SK-N-SH (cell line): Measurements from ENCODE around the gene ACTA1. TPM values are rescaled to one million over a fixed set of nuclear protein-coding genes. Genes with fewer than 3 reads are reported as not detected.

Experiments
- CTCF ChIA-PET: fragments of 300-600, 350-600 bp; formaldehyde crosslinking; extraction: SDS; loops from one replicate; lab custom pipeline; 2021; lab: Yijun Ruan, JAX
- POLR2A ChIA-PET: fragments of 350-600 bp; sonication (Branson Sonifier 250); formaldehyde crosslinking; extraction: SDS; loops from one replicate; lab custom pipeline; 2020; ENCODE audit warnings: antibody characterized with exemption, inconsistent platforms; lab: Yijun Ruan, JAX
- DNase-seq: peaks from one replicate; pipeline ENCODE4 v3.0.0; 2012
- H2AFZ ChIP-seq: fragments of 200-600 bp; sonication (generic); 2 replicates; pipeline ENCODE4 v1.8.1; 2016; ENCODE audit warnings: antibody characterized with exemption, mild to moderate bottlenecking, low read depth
- H3F3A ChIP-seq: fragments of 200-600 bp; sonication (generic); replicated peaks from 2 replicates; pipeline ENCODE3; 2016; ENCODE audit warnings: antibody characterized with exemption, mild to moderate bottlenecking; ENCODE audit not compliant: insufficient read depth
- H3K27ac ChIP-seq, 2 experiments: fragments of 200-500 bp in 1 of 2; fragments of 200-600 bp in 1 of 2; sonication (Bioruptor generic) in 1 of 2; sonication (generic), shearing (Covaris generic) in 1 of 2; 2 replicates each; pipeline versions ENCODE4 v1.5.1 to v1.6.1; 2014 to 2016; ENCODE audit warnings: low read depth in 2 of 2, inconsistent platforms in 1 of 2, low read length in 1 of 2, mild to moderate bottlenecking in 1 of 2, mixed read lengths in 1 of 2
- H3K27me3 ChIP-seq: fragments of 200-600 bp; sonication (generic), shearing (Covaris generic); 2 replicates; pipeline ENCODE4 v1.6.1; 2016; ENCODE audit warnings: mixed run types; ENCODE audit not compliant: insufficient read depth
- H3K36me3 ChIP-seq, 2 experiments: fragments of 200-500 bp in 1 of 2; fragments of 200-600 bp in 1 of 2; sonication (Bioruptor generic) in 1 of 2; sonication (generic) in 1 of 2; replicated peaks in 1 of 2; 2 replicates each; pipeline versions ENCODE3 to v1.5.1; 2014 to 2016; ENCODE audit warnings: low read length in 1 of 2, mild to moderate bottlenecking in 1 of 2; ENCODE audit not compliant: insufficient read depth in 2 of 2, control insufficient read depth in 1 of 2
- H3K4me1 ChIP-seq, 2 experiments: fragments of 200-500 bp in 1 of 2; fragments of 200-600 bp in 1 of 2; sonication (Bioruptor generic) in 1 of 2; sonication (generic), shearing (Covaris generic) in 1 of 2; 2 replicates each; pipeline versions ENCODE4 v1.5.1 to v1.6.1; 2014 to 2016; ENCODE audit warnings: low read depth in 1 of 2, low read length in 1 of 2, mixed run types in 1 of 2; ENCODE audit not compliant: insufficient read depth in 2 of 2, control insufficient read depth in 1 of 2
- H3K4me2 ChIP-seq: fragments of 200-600 bp; sonication (generic), shearing (Covaris generic); 2 replicates; pipeline ENCODE4 v1.6.1; 2017; ENCODE audit warnings: mixed run types
- H3K4me3 ChIP-seq, 2 experiments: fragments of 200-500 bp in 1 of 2; fragments of 200-600 bp in 1 of 2; sonication (Bioruptor generic) in 1 of 2; sonication (generic), shearing (Covaris generic) in 1 of 2; 2 replicates each; pipeline versions ENCODE4 v1.5.1 to v1.8.1; 2014 to 2016; ENCODE audit warnings: low read depth in 2 of 2, inconsistent platforms in 1 of 2, low read length in 1 of 2, mild to moderate bottlenecking in 1 of 2, mixed read lengths in 1 of 2, moderate library complexity in 1 of 2
- H3K79me2 ChIP-seq: fragments of 200-600 bp; sonication (generic); 2 replicates; pipeline ENCODE4 v1.8.1; 2017; ENCODE audit warnings: mild to moderate bottlenecking; ENCODE audit not compliant: insufficient read depth
- H3K9ac ChIP-seq: fragments of 200-600 bp; sonication (generic); 2 replicates; pipeline ENCODE4 v1.6.1; 2017; ENCODE audit warnings: mixed run types
- H3K9me2 ChIP-seq: fragments of 200-600 bp; sonication (generic); 2 replicates; pipeline ENCODE4 v1.6.1; 2017; ENCODE audit warnings: mixed run types
- H3K9me3 ChIP-seq: fragments of 200-600 bp; sonication (generic); 2 replicates; pipeline ENCODE4 v1.6.1; 2017; ENCODE audit warnings: mixed run types, mild to moderate bottlenecking, moderate library complexity
- H4K20me1 ChIP-seq: fragments of 200-600 bp; sonication (generic); 2 replicates; pipeline ENCODE4 v1.6.1; 2017; ENCODE audit warnings: mild to moderate bottlenecking, mixed run types; ENCODE audit not compliant: insufficient read depth
- EP300 ChIP-seq, 2 experiments: IDR thresholded peaks; 2 replicates each; pipeline versions ENCODE4 v1.4.0 to v1.6.1; 2012; ENCODE audit warnings: borderline replicate concordance in 1 of 2, low read depth in 1 of 2, low read length in 1 of 2
- EZH2phosphoT487 ChIP-seq: fragments of 200-600 bp; sonication (generic); IDR thresholded peaks from 2 replicates; pipeline ENCODE4 v1.6.1; 2017; ENCODE audit warnings: low read depth, mixed run types, mild to moderate bottlenecking, antibody characterized with exemption, moderate library complexity, borderline replicate concordance
- FOSL2 ChIP-seq: IDR thresholded peaks from 2 replicates; pipeline ENCODE4 v1.4.0; 2012; ENCODE audit warnings: low read depth, mild to moderate bottlenecking, moderate library complexity, borderline replicate concordance
- GABPA ChIP-seq: IDR thresholded peaks from 2 replicates; pipeline ENCODE4 v1.4.0; 2012; ENCODE audit warnings: low read depth, mild to moderate bottlenecking
- MEF2A ChIP-seq: IDR thresholded peaks from 2 replicates; pipeline ENCODE4 v1.4.0; 2012; ENCODE audit warnings: low read depth, borderline replicate concordance
- RCOR1 ChIP-seq: fragments of 150-350 bp; IDR thresholded peaks from 2 replicates; pipeline ENCODE4 v1.6.1; 2017; ENCODE audit warnings: antibody characterized with exemption, low read length
- RXRA ChIP-seq: IDR thresholded peaks from 2 replicates; pipeline ENCODE4 v1.4.0; 2012; ENCODE audit warnings: low read depth, mild to moderate bottlenecking, borderline replicate concordance
- SMC3 ChIP-seq: IDR thresholded peaks from 2 replicates; pipeline ENCODE4 v1.6.1; 2012; ENCODE audit warnings: low read depth, low read length, improper control_type of control experiment
- TEAD4 ChIP-seq: IDR thresholded peaks from 2 replicates; pipeline ENCODE4 v1.4.0; 2012; ENCODE audit warnings: mild to moderate bottlenecking, borderline replicate concordance; ENCODE audit not compliant: insufficient read depth
- WGBS: methylation state at CpG from one replicate; pipeline ENCODE4 v1.1.6; 2017; ENCODE audit warnings: low lambda C conversion rate; 5-methylcytosine and 5-hydroxymethylcytosine counted together
- polyA plus RNA-seq, 3 experiments: library from polyadenylated mRNA; depleted of rRNA; stranded (reverse); fragments of >200 nt; gene quantifications; 2 replicates each; pipeline ENCODE4 v1.2.3, GENCODE V29; 2012
- TF ChIP-seq, protein P1 (sequence below): fragments of 150-350 bp; IDR thresholded peaks from 2 replicates; pipeline ENCODE4 v1.6.1; 2017; ENCODE audit warnings: antibody characterized with exemption, low read length, low read depth, borderline replicate concordance

ACTA1 gene
- polyA plus RNA-seq, 1 of the 3 experiments (the other 2 are of a cell fraction), result 0.21 TPM

DNA sequence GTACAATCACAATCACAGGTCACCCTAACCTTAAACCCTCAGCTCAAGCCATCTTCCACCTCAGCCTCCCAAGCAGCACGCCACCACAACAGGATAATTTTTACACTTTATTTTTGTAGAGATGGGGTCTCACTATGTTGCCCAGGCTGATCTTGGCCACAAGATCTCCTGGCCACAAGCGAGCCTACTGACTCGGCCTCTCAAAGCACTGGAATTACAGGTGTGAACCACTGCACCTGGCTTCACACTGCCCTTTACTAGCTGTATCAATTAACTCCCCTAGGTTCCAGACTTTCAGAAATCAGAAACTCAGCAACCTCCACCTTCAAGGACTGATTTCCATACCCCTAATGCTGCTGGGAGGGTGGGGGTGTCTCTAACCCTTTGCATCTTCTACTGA, 37.3 kb upstream of the ACTA1 start:
- Histone ChIP-seq H3K9me2 (no peaks in the 10 kb centered on the region), H3F3A (no peaks in the 10 kb centered on the region), H3K27me3 (no peaks in the 10 kb centered on the region), H4K20me1 (no peaks in the 10 kb centered on the region), H3K9ac (no peak overlapping the region), H3K27ac (no peak overlapping the region), H2AFZ (no peak overlapping the region), H3K4me1 (no peaks in the 10 kb centered on the region), H3K9me3 (no peaks in the 10 kb centered on the region), H3K36me3 (peaks cover 33 to 55% of the 10 kb centered on the region in 2 experiments), H3K79me2 (no peaks in the 10 kb centered on the region), H3K4me3 (no peak overlapping the region), H3K4me2 (no peak overlapping the region)
- CTCF ChIA-PET, result no interaction called here
- POLR2A ChIA-PET, result no interaction called here
- TF ChIP-seq GABPA, result no peak
- TF ChIP-seq RCOR1, result no peak
- TF ChIP-seq MEF2A, result no peak
- no peak for TF ChIP-seq SMC3
- no peak for TF ChIP-seq EZH2phosphoT487
- TF ChIP-seq, protein P1, sequence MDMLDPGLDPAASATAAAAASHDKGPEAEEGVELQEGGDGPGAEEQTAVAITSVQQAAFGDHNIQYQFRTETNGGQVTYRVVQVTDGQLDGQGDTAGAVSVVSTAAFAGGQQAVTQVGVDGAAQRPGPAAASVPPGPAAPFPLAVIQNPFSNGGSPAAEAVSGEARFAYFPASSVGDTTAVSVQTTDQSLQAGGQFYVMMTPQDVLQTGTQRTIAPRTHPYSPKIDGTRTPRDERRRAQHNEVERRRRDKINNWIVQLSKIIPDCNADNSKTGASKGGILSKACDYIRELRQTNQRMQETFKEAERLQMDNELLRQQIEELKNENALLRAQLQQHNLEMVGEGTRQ, result no peak
- 82% methylated on average over 3 of the region's 3 CpGs for WGBS
- no peak for DNase-seq

DNA sequence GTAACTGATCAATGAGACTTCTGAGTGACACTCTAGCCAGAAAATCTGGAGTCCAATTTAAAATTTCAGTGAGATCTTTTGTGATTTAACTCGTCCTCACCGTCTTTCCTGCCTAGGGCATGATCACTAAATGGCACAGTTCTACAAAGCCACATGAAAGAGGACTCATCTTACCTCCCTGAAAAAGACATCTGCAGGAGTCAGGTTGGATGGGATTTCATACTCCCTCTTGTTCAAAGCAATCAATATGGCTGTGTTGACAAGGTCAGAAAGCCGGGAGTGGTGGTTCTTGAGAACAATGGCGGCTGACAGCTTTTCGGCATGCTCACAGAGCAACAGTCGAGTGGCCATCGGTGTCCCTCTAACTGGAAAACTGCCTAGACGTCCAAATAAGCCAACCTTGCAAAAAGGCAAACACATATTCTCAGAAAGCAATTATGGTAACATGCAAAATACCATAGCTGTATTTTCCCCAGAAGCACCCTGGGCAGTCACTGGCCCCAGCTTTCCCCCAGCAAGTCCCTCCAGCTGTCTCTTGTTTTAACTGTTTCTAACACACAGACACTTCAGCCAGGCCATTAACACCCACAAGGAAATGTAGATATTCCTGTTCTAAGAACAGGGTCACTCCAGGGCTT, 36.6 kb upstream of the ACTA1 start:
- H3K36me3 ChIP-seq, result peaks cover 40 to 53% of the 10 kb centered on the region in 2 experiments
- CTCF ChIA-PET, result no interaction called here
- WGBS, result 88% methylated on average over 8 of the region's 8 CpGs

More for the DNA sequence above, 36.6 kb upstream of the ACTA1 start:
- Histone ChIP-seq H4K20me1 (no peaks in the 10 kb centered on the region), H3K79me2 (no peaks in the 10 kb centered on the region), H3K27me3 (no peaks in the 10 kb centered on the region), H3F3A (no peaks in the 10 kb centered on the region), H3K9ac (no peak overlapping the region), H3K4me2 (no peak overlapping the region), H3K4me1 (no peaks in the 10 kb centered on the region), H3K9me2 (no peaks in the 10 kb centered on the region), H3K9me3 (no peaks in the 10 kb centered on the region), H3K27ac (no peak overlapping the region), H3K4me3 (no peak overlapping the region), H2AFZ (no peak overlapping the region)
- no peak for DNase-seq
- no peak for TF ChIP-seq EZH2phosphoT487
- TF ChIP-seq FOSL2, result no peak
- no peak for TF ChIP-seq RXRA
- TF ChIP-seq EP300 (IDR thresholded peaks at IDR 0.05; ENCODE audit: borderline replicate concordance in 1 of 2, low read depth in 1 of 2, low read length in 1 of 2), result no peak
- TF ChIP-seq, protein P1, result no peak
- TF ChIP-seq TEAD4, result no peak
- POLR2A ChIA-PET, result no interaction called here
